ENCODE data around the gene NXNL2. TPM values are rescaled to one million over a fixed set of nuclear protein-coding genes. Genes with fewer than 3 reads are reported as not detected.

Gene NXNL2
- total and polyA plus RNA-seq, 4 donors: 0.09 to 0.14 TPM; not detected in 2

- H3K9me3 ChIP-seq (ENCODE audit: control insufficient read depth in 4 of 4, low read length in 3 of 4): no peaks in the 10 kb centered on the region
- H3K27me3 ChIP-seq (ENCODE audit: control insufficient read depth in 4 of 4, insufficient read depth in 4 of 4, low read length in 3 of 4): no peaks in the 10 kb centered on the region
- no peaks in the 10 kb centered on the region for H3K4me1 ChIP-seq (ENCODE audit: control insufficient read depth in 4 of 4, insufficient read depth in 4 of 4, low read length in 3 of 4)
- WGBS: 76% methylated on average over 9 of the region's 9 CpGs
- TF ChIP-seq RXRA (IDR thresholded peaks at IDR 0.05): no peak
- no peak for TF ChIP-seq GABPA (IDR thresholded peaks at IDR 0.05 in 1 of 2, conservative IDR thresholded peaks at IDR 0.05 in 1 of 2)
- no peak for TF ChIP-seq YY1 (IDR thresholded peaks at IDR 0.05)
- TF ChIP-seq RAD21 (IDR thresholded peaks at IDR 0.05): no peak
- no peak for TF ChIP-seq HNF4G (IDR thresholded peaks at IDR 0.05)
- TF ChIP-seq, protein P1, sequence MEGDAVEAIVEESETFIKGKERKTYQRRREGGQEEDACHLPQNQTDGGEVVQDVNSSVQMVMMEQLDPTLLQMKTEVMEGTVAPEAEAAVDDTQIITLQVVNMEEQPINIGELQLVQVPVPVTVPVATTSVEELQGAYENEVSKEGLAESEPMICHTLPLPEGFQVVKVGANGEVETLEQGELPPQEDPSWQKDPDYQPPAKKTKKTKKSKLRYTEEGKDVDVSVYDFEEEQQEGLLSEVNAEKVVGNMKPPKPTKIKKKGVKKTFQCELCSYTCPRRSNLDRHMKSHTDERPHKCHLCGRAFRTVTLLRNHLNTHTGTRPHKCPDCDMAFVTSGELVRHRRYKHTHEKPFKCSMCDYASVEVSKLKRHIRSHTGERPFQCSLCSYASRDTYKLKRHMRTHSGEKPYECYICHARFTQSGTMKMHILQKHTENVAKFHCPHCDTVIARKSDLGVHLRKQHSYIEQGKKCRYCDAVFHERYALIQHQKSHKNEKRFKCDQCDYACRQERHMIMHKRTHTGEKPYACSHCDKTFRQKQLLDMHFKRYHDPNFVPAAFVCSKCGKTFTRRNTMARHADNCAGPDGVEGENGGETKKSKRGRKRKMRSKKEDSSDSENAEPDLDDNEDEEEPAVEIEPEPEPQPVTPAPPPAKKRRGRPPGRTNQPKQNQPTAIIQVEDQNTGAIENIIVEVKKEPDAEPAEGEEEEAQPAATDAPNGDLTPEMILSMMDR (IDR thresholded peaks at IDR 0.05; ENCODE audit: low read depth, low read length, missing input control): no peak
- no peak for TF ChIP-seq EGR1 (IDR thresholded peaks at IDR 0.05; ENCODE audit: low read depth in 2 of 2)
- no peak overlapping the region for H3K4me3 ChIP-seq (ENCODE audit: low read depth in 1 of 3, low read length in 3 of 3)
- no peaks in the 10 kb centered on the region for H3K36me3 ChIP-seq (ENCODE audit: control insufficient read depth in 4 of 4, insufficient read depth in 3 of 4, low read depth in 1 of 4, low read length in 3 of 4)
- DNase-seq (ENCODE audit: low spot score): no peak
- no peak overlapping the region for H3K9ac ChIP-seq (ENCODE audit: low read depth in 1 of 2, low read length in 2 of 2)
- H3K27ac ChIP-seq (ENCODE audit: low read depth in 1 of 2, low read length in 2 of 2): no peak overlapping the region
These were observed 53.1 kb downstream of the NXNL2 start for GRCh38 chr9:88587885-88588649.

- no peak for TF ChIP-seq RXRA (IDR thresholded peaks at IDR 0.05)
- TF ChIP-seq TAF1 (conservative IDR thresholded peaks at IDR 0.05): no peak
- TF ChIP-seq HNF4G (IDR thresholded peaks at IDR 0.05): no peak
- TF ChIP-seq HNF4A (conservative IDR thresholded peaks at IDR 0.05): no peak
- TF ChIP-seq, protein P1 (IDR thresholded peaks at IDR 0.05; ENCODE audit: low read depth, low read length, missing input control): no peak
- TF ChIP-seq JUND (IDR thresholded peaks at IDR 0.05): no peak
- TF ChIP-seq NR2F2 (IDR thresholded peaks at IDR 0.05): no peak
- TF ChIP-seq, protein P2, sequence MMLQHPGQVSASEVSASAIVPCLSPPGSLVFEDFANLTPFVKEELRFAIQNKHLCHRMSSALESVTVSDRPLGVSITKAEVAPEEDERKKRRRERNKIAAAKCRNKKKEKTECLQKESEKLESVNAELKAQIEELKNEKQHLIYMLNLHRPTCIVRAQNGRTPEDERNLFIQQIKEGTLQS (IDR thresholded peaks at IDR 0.05): no peak
- no peak for TF ChIP-seq ZBTB33 (IDR thresholded peaks at IDR 0.05)
- TF ChIP-seq FOXA1 (IDR thresholded peaks at IDR 0.05): no peak
- Histone ChIP-seq H3K36me3 (ENCODE audit: control insufficient read depth in 4 of 4, insufficient read depth in 3 of 4, low read depth in 1 of 4, low read length in 3 of 4) (no peaks in the 10 kb centered on the region), H3K27me3 (ENCODE audit: control insufficient read depth in 4 of 4, insufficient read depth in 4 of 4, low read length in 3 of 4) (no peaks in the 10 kb centered on the region), H3K9ac (ENCODE audit: low read depth in 1 of 2, low read length in 2 of 2) (no peak overlapping the region), H3K4me3 (ENCODE audit: low read depth in 1 of 3, low read length in 3 of 3) (no peak overlapping the region), H3K4me1 (ENCODE audit: control insufficient read depth in 4 of 4, insufficient read depth in 4 of 4, low read length in 3 of 4) (no peaks in the 10 kb centered on the region), H3K27ac (ENCODE audit: low read depth in 1 of 2, low read length in 2 of 2) (no peak overlapping the region), H3K9me3 (ENCODE audit: control insufficient read depth in 4 of 4, low read length in 3 of 4) (no peaks in the 10 kb centered on the region)
- 96% methylated on average over 3 of the region's 3 CpGs for WGBS
- no peak for DNase-seq (ENCODE audit: low spot score)
These were observed 54.7 kb downstream of the NXNL2 start for GRCh38 chr9:88589656-88590055.

Measured in liver (tissue), 9 donors.